GM18498 (cell line): Measurements from ENCODE around the gene BTBD2.

ENCODE experiments used
- ATAC-seq: cut with Tn5 transposase; IDR thresholded peaks from one replicate; pipeline ENCODE4 v1.9.1; 2021; ENCODE audit warnings: mild to moderate bottlenecking, moderate library complexity; ENCODE audit not compliant: unreplicated experiment

Gene BTBD2

DNA sequence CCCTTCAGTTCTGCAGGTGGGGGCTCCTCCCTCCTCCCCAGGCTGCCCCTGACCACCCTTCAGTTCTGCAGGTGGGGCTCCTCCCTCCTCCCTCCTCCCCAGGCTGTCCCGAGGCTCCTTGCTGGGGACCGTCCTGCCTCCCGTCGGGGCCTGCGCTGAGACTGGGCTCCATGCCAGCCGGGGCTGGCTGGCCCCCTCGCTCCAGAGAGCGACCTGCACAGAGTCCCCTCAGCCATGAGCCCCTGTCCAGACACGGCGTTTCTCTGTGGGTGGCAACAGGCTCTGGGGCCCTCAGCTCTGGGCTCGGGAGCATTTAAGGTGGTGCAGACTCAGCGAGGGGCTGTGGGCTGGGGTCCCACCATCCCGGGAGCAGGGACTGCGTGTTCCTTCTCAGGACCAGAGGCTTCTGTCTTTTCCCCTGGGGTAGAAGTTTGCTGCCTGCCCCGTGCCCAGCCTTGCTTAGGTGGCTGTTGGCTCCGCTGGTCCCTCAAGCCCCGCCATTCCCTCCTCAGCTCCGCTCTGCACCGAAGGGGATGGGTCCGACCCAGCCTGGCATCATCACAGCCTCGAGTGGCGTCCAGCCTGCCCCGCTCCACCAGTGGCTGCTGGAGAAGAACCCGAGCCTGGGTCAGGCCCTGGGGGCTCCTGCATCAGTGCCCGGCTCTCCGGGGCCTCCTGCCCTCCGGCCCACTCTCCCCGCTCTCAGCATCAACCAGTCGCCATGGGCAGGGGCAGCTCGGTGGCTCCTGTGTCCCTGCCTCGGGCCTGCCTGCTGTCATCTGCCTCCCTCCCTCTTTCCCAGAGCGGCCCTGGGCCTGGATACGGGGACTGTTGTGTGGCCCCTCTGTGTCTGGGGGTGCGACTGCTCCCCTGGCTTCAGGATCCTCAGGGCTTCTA lies 47.0 kb downstream of the BTBD2 start:
- no peak for ATAC-seq

DNA sequence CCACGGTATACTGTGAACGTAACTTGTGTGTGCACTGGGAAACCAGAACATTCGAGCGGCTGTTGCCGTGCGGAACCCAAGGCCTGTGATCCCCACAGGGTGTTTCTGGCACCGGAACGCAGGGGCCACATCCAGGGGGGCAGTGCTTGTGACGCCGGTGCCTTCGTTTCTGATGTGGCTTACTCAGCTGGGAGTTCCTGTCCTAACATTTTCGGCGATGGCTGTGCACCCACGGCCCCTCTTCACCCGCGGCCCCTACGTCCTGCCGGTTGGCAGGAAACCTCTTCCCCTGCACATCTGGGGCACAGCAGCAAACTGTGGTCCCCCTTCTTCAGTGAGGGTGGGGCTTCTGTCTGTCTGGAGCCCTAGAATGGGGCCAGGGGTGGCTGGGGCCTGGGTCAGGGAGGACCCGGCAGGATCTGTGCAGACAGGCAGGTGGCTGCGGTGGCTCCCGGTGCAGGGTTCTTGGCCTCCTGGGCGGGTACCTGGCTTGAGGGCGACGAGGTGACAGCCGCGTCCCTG lies 48.4 kb downstream of the BTBD2 start:
- ATAC-seq = no peak

DNA sequence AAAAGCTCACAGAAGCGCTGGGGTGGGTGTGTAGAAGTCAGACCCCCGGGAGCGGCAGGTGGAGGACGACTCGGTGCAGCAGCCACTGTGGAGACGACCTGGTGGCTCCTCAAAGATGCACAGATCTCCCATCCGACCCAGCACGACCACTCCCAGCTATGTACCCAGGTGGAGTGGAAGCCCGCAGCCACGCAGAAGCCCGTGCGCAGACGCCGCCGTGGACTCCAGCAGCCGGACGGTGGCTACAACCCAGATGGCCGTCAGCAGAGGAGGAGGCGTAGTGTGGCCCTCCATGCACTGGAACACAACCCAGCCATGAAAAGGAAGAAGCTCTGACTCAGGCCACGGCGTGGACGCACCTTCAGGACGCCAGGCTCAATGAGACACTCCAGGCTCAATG lies 52.8 kb downstream of the BTBD2 start:
- ATAC-seq = no peak

DNA sequence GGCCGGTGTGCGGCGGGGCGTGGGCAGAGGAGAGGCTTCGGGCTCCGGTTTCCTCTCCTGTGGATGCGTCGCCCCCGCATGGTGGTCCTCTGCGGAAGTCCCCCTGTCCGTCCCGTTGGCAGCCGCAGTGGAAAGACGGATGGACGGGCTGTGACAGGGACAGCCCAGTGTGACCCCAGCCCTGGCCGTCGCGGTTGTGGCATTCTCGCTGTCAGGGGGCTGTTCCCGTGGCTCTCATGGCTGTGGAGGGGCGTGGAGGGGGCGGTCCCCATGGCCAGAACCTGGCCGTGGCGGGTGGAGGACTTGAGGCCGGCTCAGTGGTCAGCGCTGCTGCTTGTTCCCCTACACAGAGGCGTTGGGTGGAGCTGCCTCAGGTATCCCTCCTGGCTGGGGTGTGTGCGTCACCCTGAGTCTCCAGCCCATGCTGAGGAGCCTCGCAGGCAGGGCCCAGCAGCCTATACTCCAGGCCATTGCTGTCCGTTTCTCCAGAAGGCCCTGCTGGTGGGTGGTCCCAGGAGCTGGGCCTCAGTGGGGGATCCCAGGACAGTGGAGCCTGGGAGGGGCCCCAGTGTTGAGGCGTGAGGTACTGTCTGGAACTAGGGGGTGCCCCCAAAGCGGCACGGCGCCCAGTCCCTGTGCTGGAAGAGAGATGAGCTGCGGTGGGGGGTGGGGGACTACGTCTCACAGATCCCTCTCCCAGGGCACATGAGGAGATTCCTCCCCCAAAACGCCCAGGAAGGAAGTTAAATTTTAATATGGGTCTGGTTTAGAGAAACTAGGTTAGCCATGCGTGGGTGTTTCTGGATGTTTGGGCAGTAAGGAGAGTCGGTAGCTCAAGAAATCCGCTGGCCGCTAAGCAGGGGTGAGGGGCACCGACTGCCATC lies 54.3 kb downstream of the BTBD2 start:
- ATAC-seq = no peak

DNA sequence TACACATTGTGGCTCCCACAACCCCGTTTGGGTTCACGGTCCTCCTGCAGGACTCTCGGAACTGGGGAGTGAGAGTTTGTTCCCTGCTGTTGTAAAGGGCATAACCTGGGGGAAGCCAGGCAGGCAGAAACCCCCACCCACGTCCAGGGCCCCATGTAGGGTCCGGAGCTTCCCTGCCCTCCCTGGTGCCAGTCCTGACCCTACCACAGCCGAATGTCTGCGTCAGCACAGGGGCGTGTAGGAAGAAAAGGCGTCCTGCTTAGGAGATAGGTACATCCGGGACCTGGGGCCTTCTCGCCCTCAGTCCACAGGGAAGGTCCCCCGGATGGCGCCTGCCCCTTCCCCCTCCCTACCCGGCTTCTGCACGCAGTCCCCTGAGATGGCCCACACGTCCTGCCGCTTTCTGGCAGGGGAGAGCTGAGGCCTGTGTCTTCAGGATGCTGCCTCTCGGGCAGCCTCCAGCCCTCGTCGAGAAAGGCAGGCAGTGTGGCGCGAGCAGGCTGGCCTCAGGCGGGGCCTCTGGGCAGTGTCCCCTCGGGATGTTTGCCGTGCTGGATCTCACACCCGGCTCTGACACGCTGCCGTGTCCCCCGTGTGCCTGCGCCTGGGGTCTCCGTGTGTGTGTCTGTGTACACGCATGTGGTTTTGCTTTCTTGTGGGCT lies 55.5 kb downstream of the BTBD2 start:
- ATAC-seq = no peak

DNA sequence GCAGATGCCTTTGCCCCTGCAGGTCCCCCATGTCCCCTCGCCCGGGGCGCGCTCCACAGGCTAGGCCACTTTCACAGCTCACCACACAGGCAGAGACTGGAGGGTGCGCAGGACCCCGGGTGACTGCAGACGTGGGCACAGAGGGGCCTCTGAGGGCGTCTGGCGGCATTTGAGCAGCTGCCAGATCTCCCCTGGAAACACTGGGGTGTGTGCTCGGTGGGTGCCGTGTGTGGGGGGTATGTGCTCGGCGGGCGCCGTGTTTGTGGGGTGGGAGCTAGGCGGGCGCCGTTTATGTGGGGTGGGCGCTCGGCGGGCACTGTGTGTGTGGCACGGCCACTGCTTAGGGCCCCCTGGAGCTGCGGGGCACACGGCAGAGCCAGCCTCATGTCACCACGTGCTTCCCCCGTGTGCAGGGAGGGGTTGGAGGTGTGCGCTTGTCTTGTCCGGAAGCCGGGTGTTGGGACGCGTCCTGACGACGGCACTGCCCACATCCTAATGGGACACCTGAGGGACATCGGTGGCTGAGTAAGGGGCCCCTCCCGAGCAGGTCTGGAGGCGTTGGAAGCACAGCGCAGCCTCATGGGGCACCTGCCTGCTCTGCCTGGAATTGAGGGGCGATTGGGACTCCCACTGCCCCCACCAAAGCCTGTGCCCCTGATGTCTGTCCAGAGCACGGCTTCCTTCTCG lies 57.8 kb downstream of the BTBD2 start:
- ATAC-seq = no peak

DNA sequence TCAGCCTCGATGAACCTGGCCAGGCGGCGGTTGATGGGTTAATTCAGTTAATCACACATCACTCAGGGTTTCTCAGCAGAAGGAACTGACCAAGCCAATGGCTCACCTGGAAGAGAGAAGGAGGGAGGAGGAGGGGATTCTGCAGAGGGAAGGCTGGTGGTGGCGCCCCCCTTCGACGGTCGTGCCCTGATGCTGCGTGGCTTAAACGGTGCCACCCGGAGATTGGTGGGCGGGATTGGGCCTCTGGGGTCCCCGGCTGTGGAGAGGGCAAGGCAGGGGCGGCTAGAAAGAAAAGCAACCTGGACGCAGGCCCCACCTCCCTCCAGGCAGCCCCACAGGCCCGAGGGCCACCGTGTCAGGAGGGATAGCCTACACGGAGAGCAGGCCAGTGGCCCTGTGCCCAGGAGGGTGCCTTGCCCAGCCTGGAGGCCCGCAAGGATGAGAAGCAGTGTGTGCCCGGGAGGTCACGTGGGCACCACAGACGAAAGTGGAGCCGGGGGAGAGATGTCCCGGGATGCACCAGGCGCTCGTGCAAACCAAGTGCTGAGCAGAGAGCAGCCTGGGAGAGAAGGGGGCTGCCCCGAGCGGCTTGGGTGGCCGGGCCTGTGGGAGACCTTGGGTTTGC lies 58.5 kb downstream of the BTBD2 start:
- no peak for ATAC-seq

DNA sequence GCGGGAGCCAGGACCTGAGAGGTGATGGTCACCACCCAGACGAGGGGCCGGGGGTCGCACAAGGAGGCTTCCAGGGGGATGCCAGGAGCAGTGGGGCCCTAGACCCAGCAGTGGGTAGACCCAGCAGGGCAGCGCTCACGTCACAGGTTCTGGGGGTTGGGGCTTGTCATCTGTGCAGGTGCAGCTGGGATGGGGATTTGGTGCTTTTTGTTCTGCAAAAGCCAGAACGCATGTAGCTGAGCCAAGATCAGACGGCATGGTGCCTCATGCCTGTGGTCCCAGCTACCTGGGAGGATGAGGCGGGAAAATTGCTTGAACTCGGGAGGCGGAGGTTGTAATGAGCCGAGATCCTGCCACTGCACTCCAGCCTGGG lies 59.4 kb downstream of the BTBD2 start:
- no peak for ATAC-seq

DNA sequence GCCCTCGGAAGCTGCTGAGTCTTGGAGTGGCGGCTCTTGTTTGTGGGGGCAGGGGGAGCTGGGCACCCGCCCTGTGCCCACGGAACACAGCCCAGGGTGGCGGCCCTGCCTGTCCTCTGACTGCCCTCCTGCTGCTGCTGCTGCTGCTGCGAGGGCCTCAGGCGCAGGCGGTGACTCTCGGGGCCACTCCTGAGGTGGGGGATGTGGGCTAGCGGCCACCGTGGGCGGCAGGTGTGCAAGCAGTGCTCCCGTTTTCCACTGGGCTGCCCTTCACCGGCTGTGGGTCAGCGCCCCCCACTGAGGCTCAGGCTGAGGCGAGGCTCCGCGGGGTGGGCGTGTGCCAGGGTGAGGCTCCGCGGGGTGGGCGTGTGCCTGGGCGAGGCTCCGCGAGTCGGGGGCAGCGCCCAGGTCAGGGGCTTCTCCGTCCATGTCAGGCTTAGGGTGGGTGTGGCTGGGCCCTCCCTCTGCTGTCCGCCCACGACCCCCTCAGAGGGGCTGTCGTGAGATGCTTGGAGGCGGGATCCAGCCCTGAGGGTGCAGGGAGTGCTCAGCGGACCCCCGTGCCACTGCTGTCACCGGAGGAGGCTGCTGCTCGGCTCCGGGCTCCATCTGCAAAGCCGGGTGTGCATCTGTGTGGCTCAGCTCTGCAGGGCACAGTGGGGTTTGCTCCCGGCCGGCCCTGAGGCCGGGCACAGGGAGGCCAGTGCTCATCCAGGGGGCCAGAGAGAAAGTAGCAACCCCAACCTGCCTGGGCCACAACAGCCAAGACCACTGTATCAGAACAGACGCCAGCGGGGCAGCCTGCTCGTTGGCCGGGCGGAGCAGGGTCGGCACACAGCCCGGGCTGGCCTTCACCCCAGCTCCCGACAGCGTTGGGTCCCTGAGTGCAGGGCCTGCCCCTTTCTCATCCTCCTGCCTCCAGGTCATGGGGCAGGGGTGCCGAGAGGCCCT lies 60.1 kb downstream of the BTBD2 start:
- no peak for ATAC-seq

DNA sequence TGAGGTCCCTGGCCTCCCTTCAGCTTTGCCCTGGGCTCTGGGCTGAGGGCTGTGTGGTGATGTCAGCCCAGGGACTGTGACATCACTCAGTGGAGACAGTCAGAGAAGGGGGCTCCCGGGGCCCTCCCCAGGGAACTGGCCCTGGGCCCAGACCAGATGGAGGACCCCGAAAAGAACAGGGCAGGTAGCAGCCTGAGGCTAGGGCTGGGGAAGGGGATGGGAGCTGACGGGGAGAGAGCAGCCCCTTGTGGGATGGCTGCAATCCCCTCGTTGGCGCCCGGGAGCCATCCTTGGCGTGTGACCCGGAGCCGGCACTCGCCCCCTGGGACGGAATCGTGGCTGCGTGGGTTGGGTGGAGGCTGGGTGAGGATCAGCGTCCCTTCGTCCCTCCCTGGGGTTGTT lies 61.0 kb downstream of the BTBD2 start:
- ATAC-seq = no peak

DNA sequence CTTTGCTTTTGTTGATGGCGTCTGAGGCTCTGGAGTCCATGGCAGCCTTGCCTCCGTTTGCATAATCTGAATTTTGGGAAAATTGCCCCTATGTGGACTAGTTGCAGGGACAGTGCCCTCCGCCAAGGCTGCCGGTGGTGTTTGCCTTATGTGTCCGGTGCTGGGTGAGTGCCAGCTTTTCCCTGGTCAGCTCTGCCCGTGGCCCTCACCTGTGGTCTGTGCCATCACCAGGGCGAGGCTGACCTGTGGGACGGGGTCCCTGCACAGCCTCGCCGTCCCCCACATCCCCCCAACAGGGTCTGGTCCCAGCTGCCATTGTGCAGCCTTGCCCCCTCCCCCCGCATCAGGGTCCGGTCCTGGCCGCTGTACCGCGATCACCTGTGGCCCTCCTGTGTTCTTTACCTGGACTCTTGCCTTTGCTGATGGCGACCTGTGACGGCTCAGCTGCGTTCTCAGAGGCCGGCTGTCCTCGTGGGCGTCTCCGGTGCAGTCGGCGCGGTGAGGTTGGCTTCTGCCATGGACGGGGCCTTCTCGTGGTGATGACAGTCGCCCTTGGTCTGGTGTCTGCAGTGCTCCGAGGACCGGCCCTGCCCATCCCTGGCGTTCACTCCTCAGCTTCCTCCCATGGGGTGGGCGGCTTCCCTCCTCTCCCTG lies 61.9 kb downstream of the BTBD2 start:
- no peak for ATAC-seq

DNA sequence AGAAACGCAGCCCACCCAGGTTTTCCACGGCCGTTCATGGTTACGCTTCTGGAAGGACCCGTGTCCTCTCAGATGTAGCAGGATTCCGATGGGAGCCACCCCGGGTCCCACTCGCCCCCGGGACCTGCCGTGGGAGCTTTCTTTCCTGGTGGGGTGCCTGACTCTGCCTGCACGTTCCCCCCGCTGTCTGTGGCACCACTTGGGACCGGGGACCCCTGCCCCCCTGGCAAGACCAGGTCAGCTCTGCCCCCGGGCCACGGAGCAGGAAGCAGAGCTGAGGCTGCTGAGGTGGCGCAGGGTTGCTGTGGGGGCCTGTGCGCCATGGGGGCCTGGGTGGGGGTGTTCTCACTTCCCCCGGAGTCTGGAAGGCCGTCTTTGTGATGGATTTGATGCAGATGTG lies 62.5 kb downstream of the BTBD2 start:
- no peak for ATAC-seq

DNA sequence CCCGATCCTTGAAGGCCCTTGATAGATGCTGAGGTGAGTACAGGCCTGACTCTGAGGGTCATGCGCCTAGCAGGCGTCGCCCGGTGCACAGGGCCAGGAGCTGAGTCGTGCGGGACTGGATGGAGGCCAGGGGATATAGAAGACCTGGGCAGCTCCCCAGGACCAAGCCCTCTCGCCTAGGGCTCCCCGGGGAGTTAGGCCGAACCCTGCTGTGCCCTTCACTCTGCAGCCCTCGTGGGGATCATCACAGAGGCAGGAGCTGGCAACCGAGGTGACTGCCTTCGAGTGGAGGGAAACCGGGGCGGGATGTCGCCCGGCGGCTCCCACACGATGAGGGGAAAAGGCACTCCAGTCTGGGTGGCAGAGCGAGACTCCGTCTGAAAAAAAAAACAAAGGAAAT lies 62.9 kb downstream of the BTBD2 start:
- no peak for ATAC-seq

DNA sequence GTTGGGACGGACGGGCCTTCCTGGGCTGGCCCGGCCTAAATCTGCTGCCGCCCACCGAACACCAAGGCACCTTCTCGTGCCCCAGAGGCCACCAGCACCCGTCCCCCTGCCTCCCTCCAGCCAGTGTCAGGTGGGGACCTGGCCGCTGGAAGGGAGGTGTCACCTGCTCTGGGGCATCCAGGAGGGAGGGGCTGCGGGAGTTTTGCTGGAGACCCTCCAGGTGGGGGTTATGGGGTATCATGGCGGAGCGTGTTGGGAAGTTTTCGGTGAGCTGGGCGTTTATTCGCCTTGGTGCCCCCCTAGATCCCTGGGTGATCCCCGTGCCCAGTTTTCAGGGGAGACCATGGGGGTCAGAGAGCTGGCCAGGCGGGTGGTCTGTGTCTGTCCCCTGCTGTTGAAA lies 64.9 kb downstream of the BTBD2 start:
- ATAC-seq = no peak

DNA sequence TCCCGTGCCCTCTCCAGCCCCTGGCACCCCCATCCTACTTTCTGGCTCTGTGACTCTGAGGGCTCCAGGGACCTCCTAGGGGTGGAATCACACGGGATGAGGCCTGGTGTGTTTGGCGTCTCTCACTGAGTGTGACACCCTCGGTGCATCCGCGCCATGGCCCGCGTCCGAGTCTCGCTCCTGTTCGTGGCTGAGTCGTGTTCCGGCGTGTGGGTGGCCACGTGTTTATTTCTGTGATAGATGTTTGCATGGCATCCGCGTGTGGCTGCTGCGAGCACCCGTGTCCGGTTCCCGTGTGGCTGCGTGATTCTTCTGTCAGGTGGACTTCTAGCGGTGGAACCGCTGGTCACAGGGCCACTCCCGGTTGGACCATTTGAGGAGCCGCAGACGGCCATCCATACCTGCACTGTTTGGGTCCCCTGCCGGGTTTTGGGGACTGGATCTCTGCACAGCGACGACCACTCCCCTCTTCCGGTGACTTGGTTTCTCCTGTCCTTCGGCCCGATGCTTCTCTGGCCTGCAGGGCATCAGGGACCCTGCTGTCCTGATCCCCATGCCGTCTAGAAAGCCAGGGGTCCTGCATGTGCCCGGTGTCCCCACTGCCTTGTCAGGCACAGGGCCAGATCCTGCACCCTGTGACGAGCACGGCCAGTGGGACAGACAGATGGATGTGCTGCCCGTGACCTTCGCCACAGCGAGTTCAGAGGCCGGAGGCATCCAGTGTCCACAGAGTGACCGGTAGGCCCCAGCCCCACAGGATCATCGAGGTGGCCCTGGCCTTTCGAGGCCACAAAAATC lies 66.0 kb downstream of the BTBD2 start:
- no peak for ATAC-seq

DNA sequence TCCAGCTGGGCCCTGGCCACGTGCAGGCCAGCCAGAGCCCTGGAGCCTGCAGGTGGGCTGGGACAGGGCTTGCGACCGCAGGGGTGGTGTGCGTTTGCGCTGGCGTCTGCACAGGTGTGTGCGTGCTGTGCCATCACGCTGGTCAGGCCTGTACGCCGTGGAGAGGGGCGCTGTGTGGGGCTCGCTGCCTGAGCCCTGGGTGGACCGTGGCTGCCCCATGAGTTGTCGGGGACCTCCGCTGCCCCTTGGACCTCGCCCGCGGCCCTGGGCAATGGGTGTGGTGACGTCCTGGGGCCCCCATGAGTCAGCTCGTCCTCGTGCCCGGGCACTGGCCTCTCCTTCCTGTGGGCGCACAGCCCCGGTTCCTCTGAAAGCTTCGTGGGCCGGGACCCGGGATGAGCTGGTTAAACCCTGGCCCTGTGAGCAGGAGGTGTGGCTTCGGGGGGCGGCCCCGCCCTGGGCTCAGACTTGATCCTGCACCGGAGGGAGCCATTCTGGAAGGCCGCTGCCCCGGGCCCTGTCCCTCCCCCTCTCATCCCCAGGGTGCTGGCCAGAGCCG lies 67.8 kb downstream of the BTBD2 start:
- ATAC-seq = no peak

DNA sequence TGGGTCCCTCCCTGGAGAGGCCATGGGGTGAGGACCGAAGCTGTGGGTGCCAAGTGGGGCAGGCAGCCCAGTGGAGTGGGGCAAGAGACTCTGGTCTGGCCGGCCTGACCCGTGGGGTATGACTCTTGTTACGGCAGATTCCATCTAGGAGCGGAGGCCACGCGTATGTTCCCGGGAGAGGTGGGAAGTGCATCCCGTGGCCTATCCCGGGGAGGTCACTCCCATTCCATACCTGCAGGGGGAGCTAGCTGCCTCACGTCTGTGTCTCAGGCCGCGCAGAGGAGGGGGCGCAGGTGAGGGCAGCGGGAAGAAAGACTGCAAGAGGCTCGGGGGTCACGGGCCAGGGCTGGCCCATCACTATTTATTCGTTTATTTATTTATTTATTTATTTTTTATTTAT lies 69.6 kb downstream of the BTBD2 start:
- no peak for ATAC-seq
